GM21529 (cell line): ENCODE results near the gene DNAJC8.

Source experiments
- ATAC-seq: cut with Tn5 transposase; IDR thresholded peaks from one replicate; pipeline ENCODE4 v1.9.1; 2021; ENCODE audit not compliant: unreplicated experiment

Gene DNAJC8

DNA sequence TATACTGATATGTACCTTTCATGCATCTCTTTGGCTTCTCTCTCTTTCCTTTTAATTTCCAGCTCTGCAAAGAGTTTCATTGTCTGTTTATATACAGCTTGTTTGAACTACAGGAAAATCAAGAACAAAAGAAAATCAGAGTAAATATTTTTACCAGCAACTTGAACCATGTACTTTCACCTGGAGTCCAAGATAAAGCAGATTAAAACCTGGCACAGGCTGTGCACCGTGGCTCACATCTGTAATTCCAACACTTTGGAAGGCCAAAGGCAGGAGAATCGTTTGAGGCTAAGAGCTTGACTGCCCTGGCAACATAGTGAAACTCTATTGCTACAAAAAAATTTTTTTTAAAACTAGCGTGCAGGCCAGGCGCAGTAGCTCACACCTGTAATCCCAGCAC, 27.6 kb downstream of the DNAJC8 start:
- ATAC-seq = no peak

DNA sequence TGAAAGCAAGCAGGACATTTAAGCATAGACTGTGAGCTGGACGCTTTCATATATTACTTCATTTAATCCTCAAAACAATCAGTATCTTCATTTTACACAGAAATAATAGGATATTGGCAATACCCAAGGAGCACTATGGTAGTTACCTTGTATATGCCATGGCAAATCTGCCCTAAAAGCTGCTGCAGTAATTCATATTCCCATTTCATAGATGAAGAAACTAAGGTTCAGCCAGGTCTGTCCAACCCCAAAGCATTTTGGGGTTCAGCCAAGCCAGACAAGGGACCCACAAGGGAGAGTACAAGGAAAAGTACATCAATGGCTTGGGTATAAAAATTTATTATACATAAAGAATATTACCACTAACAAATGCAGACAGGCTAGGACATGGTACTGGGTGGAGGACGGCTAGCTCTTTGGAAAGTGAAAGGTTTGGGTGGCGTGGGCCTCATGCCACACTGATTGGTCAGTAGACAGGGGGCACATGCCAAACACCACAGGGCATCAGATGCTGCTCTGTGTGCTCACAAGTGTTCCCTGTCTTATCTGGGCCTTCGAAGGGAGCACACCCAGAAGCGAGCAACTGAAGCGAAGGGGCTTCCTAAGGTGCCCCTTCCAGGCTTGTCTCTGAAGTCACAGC, 32.5 kb downstream of the DNAJC8 start:
- no peak for ATAC-seq

DNA sequence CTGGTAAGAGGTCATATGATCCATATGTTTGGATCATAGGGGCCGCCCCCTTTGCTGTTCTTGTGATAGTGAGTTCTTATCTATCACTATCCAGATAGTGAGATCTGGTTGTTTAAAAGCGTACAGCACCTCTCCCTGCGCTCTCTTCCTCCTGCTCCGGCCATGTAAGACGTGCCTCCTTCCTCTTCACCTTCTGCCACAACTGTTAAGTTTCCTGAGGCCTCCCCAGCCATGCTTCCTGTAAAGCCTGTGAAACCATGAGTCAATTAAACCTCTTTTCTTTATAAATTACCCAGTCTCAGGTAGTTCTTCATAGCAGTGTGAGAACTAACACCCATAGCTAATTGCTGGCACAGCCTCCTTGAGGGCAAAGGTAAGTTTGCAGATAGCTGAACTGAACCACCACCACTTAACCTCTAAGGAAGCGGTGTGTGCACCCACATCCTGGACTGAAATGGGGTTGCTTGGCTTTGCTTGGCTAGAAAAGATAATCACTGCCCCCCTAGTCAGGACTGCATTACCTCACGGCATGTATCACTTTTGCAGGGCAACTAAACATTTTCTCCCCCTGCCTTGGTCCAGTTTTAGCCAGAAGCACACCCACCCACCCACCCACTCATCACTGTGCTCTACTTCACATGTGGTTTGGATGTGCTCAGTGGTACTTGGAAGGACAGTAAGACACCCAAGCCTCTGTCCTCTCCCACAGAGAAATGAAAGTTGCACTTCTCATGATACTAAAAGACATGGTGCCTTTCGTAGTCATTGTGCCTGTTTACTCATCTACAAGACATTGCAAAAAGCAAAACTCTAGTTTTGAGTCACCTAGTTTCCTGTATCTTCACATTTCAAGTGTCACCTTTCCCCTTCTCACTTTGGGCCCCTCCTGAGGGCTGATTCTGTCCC, 33.2 kb downstream of the DNAJC8 start:
- peak; percentile 77 for ATAC-seq

DNA sequence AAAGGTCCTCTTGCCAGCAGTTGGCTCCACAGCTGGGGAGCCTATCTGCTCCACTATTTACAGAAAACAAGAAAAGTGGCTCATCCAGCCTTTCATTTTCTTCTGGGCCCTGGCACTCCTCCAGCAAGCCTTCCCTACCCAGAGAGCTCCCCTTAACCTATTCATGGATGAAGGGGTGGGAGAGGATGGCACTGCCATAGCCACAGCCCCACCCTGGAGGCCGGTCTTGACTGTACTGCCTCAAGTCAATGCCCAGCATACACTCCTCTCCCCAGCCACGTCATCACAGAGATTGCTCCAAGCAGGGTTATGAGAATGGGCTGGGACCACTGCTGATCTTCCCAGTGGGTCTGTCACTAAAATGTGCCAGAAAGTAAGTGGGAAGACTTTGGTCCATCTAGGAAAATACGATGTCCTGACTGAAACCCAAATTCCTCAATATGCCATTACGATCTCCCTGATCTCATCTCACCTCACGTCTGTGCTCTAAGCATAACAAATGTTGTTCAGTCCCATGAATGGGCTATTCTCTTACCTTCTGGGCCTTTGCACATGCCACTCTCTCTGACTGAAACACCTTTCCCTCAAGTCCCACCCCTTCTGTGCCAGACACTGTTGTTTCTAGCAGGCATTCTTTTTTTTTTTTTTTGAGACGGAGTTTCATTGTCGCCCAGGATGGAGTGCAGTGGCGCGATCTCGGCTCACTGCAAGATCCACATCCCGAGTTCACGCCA, 35.0 kb downstream of the DNAJC8 start:
- ATAC-seq = no peak

DNA sequence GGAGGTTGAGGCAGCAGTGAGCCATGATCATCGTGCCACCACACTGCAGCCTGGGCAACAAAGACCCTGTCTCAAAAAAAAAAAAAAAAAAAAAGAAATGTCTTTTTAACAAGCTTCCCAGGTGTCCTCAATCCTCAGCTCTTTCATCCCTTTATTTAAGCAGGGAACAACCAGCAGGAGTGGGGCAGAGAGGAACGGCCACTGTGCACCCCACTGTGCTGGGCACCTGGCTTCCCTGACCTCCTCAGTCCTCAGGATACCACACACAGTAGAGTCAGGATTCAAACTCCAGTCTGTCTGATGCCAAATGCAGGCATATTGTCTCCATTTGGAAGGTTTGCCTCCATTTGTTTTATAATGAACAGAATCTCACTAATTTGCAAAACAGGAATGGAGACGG, 36.5 kb downstream of the DNAJC8 start:
- ATAC-seq = no peak

DNA sequence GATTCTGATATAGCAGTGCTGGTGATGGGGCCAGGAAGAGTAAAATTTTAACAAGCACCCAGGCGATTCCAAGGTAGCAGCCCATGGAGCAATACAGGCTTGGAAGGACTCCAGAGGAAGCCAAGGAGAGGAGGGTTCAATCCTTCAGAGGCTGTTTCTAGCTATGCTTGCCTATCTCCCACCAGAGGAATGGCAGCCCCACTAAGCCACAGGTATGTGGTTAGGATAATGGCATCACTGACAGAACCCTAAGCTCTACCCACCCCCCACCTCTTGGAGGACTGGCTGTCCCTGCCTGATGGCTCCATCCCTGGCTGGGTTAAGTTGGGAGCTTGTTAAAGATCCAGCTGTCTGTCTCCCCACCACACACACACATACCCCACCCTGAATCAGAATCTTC, 37.0 kb downstream of the DNAJC8 start:
- no peak for ATAC-seq

DNA sequence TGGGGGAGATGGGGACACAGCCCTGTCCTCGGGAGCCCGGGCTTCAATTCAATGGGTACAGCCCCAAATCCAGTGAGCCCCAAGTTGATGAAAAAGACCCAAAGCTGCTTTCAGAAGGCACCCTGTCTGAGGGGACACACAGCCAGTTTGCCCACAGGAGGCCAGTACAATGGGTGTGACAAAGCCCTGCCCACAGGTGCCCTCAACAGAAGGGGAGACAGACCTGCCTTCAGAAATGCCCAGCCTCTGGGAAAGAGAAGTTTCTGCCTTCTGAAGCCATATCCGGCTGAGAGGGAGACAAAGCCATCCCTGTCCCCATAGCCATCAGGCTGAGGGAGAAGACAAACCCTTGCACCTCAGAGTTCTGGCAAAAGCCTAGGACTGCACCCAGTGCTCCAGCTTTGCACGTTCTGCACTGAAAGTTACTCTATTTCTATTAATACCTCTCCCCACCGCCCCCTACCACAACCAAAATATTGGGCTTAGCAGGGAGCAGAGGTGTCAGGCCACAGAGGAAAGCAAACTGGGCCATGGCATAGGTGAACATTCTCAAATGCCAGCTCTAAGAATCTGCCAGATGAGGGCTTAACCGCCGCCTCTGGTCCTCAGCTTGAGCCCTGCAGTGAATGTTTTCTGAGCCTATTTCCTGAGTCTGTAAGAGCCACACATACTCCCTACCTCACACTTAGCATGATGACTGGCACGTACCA, 38.3 kb downstream of the DNAJC8 start:
- no peak for ATAC-seq

DNA sequence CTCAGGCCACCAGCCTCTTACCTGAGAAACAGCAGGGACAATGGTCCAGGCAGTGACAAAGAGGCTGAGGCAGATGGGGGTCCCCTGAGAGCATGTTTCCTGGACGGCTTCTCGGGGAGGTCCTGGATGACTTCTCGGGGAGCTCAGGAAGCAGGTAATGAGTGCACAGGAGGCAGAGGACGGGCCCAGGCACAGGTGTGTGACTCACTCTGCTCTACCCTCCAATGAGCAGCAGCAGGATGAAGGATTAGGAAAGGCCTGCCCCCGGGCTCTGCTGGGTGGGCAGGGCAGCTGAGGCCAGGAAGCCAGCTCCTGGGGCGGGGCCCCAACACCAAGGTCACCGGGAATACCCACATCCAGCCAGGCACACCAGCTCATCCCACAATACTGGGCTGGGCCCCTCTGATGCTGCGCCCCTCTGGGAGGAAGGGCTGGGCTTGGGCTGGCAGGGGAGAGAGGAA, 39.1 kb downstream of the DNAJC8 start:
- no peak for ATAC-seq

DNA sequence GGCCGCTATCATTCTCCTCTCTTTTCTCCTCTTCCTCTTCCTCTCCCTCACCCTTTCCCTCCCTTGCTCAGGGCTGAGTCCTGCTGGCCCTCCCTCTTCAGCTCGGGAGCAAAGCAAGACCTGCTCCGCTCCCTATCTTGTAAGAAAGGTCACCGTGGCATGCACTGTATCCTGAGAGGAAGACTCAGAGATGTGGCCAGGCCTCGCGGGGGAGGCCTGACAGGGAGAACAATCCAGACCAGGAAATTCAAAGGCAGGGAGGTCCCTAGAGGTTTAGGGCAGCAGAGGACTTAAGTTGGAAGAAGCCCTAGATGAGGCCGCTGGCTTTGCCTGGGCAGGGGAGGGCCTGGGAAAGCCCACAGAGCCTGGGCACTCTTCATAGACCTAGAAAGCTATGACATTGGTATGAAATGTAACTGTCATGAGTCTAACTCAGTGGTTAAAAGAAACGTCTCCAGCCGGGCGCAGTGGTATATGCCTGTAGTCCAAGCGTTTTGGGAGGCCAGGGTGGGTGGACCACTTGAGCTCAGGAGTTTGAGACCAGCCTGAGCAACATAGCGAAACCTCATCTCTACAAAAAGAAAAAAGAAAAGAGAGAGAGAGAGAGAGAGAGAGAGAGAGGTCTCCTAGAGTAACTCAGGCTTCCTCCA, 41.7 kb downstream of the DNAJC8 start:
- no peak for ATAC-seq

DNA sequence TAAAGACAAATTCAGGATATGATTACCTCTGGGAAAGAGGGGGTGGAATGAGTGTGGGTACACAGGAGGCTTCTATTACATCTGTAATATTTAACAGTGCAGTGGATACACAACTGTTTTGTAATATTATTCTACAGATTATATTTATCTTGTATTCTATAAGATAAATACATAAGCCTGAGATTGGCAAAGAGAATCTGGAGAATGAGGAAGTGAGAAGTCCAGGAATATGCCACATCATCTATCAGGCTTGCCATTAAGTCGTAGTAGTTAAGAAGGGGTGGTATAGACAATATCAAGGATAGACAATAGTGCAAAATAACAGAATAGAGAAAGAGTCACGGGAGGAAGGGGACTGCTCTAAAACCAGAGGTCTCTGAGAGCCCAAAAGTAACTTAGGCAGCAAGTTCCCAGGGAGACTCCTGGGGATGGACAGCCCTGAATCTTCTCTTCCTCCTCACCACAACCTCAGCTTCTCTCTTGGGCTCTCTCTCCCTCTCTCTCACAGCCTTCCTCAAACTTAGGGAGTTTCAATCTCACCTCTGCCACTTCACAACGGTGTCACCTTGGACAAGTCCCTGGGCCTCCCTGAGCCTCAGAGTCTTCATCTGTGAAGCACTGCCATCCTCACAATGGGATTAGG, 42.4 kb downstream of the DNAJC8 start:
- ATAC-seq = no peak

DNA sequence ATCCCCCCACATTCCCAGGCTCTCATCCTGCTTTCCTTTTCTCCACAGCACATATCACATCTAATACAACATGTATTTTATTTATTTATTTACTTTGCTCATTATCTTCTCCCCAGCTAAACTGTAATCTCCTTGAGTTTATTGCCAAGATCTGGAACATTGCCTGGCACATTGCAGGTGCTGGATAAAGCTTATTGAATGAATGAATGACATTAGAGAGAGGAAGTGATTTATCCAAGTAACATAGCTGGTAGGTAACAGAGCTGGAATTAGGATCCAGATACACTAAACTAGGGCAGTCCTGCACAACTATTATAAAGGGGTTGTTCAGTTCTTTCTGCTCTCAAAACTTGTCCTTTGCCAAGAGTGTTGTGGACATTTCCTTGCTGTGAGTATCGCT, 47.8 kb downstream of the DNAJC8 start:
- no peak for ATAC-seq

DNA sequence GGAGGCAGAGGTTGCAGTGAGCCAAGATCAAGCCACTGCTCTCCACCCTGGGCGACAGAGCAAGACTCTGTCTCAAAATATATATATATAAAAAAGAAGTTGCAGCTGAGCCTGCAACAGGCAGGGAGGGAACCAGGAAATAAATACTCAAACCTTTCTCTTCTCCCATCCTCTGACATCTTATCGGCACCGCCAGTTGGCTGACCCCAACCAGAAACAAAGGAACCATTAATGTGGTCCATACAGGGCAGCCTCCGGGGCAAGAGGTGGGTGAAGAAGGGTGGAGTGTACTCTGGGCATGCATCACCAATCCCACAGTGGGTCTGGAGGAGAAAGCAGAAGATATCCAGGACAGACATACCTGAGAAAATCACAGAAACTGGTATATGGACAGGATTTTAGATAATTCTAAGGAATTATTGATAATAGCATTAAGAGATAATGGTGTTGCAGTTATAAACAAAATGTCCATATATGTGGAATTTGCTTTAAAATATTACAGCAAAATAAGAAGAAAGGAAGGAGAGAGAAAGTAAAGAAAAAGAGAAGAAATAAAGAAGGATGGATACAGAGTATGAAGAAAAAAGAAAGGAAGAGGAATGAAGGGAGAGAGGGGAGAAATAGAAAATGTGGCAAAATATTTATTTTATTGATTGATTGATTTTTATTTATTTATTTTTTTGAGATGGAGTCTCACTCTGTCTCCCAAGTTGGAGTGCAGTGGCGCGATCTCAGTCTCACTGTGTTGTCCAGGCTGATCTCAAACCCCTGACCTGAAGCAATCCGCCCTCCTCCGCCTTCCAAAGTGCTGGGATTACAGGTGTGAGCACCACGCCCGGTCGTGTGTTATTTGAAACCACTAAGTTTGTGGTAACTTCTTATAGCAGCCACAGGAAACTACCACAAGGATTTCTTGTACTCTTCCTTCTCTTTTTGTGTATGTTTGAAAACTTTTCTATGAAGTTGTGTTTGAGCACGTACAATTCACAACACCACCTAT, 52.2 kb downstream of the DNAJC8 start:
- ATAC-seq = no peak

DNA sequence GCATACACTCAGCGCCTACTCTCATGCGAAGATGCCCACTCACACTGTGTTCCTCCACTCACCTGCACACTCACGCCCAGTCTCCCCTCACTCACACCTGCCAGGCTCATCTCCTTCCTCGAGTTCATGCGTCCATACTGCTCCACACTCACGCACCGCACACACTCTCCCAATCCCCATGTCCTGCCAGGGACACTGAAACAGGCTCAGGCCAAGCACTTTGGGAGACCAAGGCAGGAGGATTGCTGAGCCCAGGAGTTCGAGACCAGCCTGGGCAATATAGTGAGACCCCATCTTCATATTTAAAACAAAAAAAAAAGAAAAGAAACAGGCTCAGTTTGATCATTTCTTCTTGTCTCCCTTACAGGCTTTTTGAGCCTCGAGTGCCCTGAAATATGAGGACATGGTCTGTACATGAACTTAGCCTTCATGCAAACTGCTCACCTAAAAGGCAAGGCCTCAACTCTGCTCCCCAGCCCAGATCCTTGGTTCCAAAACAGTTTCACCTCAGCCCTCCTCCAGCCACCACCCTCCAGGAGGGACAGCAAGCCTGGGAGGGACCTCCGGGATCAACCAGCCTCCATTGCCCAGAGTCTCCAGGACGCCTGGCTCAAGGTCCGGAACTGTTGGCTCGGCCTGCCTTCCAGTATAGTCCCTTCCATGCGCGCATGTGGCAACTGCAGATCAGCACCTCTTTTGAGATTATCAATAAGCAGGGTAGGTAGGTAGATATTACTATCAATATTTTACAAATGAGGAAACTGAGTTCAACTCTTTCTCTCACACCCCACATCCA, 53.9 kb downstream of the DNAJC8 start:
- ATAC-seq = no peak

DNA sequence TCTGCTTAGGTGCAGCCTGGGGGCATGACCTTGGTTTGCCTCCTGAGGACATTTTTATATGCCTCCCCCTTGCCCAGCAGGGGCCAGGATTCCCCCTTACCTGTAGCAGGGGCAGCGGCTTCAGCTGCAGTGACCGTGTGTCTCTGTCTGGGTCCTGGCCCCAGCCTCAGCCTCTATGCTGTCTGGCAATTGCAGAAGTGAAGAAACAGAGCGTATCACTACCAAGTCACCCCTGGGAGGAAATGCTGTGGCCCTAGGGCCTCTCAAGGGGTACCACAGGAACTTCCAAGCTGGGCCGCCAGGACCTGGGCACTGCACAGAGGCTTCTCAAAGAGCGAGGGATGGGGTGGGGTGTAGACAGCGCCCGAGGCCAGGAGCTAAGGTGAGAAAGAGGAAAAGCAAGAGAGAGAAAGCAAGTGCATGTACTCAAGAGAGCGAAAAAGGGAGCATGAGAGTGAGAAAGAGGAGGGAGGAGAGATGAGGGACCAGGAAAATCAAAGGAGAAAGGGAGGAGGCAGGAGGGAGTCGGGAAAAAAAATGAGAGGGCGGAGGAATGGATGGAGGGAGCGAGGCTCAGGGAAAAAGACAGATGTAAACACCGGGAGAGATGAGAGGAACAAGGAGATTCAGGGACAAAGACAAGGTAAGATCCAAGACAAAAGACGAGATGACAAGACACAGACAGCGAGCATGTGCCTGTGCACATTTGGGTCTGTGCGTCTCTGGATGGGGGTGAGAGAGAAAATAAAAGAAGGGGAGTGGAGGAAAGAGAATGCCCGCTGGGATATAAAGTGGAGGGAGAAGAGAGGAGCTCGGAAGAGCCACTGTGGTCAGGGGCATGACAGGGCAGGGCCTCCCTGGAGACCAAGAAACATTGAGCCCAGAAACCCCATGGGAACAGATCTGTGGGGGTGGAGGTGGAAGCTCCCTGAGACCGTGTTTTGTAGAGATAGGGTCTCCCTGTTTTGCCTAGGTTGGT, 56.0 kb downstream of the DNAJC8 start, which contains the start of gene PTAFR:
Gene PTAFR (minus strand): TSS at position 199 of the 979 bp plus-strand sequence. CDS start 25,669 bp downstream, outside the sequence.
- ATAC-seq = no peak

DNA sequence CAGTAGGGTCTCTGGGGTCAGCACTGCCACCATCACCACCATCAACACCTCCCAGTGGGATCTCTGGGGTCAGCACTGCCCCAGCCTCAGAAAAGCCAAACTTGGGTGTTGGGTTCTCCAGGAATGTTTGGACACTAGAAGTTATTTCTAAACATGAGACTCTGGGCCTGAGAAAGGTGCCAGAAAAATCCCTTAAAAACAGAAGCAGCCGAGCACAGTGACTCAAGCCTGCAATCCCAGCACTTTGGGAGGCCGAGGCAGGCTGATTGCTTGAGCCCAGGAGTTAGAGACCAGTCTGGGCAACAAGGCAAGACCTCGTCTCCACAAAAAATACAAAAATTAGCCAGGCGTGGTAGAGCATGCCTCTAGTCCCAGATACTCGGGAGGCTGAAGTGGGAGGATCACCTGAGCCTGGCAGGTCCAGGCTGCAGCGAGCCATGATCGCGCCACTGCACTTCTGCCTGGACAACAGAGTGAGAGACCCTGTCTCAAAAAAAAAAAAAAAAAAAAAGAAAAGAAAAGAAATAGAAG, 56.8 kb downstream of the DNAJC8 start:
- no peak for ATAC-seq

DNA sequence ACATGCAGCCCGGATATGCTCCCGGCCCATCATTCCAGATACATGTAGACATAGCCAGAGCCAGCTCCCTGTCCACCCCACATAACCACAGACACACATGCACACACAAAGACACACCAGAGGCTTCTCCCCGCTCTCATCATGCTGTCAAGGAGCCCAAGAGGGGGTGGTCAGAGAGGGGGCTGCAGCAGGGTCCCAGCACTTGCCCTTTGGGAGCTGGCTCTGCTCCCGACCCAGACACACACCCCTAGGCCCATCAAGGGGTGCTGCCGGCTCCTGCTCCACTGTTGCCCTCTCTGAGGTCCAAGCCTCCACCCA, 58.9 kb downstream of the DNAJC8 start:
- no peak for ATAC-seq
